HepG2 (cell line): Measurements from ENCODE around the gene NUBP2.

Source experiments
- EP300 ChIP-seq, 3 experiments: sonication (generic) in 1 of 3; formaldehyde crosslinking in 1 of 3; IDR thresholded peaks; 2 replicates each; pipeline versions ENCODE4 v1.5.1 to v1.6.1; 2011 to 2020; ENCODE audit warnings: low read depth in 2 of 3, low read length in 2 of 3, borderline replicate concordance in 1 of 3, improper control_type of control experiment in 1 of 3, mild to moderate bottlenecking in 1 of 3, missing genetic modification reagents in 1 of 3, moderate library complexity in 1 of 3
- MYC ChIP-seq: sonication (generic); formaldehyde crosslinking; IDR thresholded peaks from 2 replicates; pipeline ENCODE4 v1.9.0; 2021; ENCODE audit warnings: missing genetic modification reagents, borderline replicate concordance
- RFX1 ChIP-seq: fragments of 450-650 bp; IDR thresholded peaks from 2 replicates; pipeline ENCODE4 v1.6.1; 2017
- ZMYM4 ChIP-seq: sonication (generic); formaldehyde crosslinking; IDR thresholded peaks from 2 replicates; pipeline ENCODE4 v1.8.1; 2023; ENCODE audit warnings: mild to moderate bottlenecking, missing genetic modification reagents
- ZSCAN20 ChIP-seq: sonication (generic); formaldehyde crosslinking; IDR thresholded peaks from 2 replicates; pipeline ENCODE4 v1.4.0; 2020; ENCODE audit warnings: missing genetic modification reagents, mild to moderate bottlenecking, borderline replicate concordance
- TF ChIP-seq, protein P1 (sequence below): sonication (generic); formaldehyde crosslinking; IDR thresholded peaks from 2 replicates; pipeline ENCODE4 v1.5.0; 2020; ENCODE audit warnings: mild to moderate bottlenecking, missing genetic modification reagents, moderate library complexity
- TF ChIP-seq, protein P2 (sequence below): sonication (generic); formaldehyde crosslinking; IDR thresholded peaks from 2 replicates; pipeline ENCODE4 v1.5.1; 2020; ENCODE audit warnings: mild to moderate bottlenecking, missing genetic modification reagents

DNA sequence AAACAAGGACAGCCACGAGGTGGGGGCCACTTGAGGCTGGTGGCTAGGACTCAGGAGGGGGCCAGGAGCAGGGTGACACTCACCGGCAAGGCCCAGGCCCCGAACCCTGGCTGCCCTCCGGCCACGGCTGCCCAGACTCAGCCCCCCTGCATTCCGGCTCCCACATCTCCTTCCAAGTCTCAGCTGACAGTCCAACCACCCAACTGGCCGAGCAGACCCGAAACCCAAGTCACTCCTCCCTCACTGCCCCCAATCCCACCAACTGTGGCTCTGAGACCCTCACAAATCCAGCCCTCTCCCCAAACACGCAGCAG lies 34.5 kb downstream of the NUBP2 start:
- TF ChIP-seq MYC (CRISPR knock-in tag) (no peak), EP300 (IDR thresholded peaks at IDR 0.05; ENCODE audit: low read depth in 2 of 2, low read length in 2 of 2) (no peak), EP300 (CRISPR knock-in tag; IDR thresholded peaks at IDR 0.05; ENCODE audit: borderline replicate concordance) (no peak), ZSCAN20 (CRISPR knock-in tag) (no peak), ZMYM4 (CRISPR knock-in tag) (no peak), RFX1 (no peak)
- TF ChIP-seq, protein P1, sequence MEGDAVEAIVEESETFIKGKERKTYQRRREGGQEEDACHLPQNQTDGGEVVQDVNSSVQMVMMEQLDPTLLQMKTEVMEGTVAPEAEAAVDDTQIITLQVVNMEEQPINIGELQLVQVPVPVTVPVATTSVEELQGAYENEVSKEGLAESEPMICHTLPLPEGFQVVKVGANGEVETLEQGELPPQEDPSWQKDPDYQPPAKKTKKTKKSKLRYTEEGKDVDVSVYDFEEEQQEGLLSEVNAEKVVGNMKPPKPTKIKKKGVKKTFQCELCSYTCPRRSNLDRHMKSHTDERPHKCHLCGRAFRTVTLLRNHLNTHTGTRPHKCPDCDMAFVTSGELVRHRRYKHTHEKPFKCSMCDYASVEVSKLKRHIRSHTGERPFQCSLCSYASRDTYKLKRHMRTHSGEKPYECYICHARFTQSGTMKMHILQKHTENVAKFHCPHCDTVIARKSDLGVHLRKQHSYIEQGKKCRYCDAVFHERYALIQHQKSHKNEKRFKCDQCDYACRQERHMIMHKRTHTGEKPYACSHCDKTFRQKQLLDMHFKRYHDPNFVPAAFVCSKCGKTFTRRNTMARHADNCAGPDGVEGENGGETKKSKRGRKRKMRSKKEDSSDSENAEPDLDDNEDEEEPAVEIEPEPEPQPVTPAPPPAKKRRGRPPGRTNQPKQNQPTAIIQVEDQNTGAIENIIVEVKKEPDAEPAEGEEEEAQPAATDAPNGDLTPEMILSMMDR, result no peak
- TF ChIP-seq, protein P2, sequence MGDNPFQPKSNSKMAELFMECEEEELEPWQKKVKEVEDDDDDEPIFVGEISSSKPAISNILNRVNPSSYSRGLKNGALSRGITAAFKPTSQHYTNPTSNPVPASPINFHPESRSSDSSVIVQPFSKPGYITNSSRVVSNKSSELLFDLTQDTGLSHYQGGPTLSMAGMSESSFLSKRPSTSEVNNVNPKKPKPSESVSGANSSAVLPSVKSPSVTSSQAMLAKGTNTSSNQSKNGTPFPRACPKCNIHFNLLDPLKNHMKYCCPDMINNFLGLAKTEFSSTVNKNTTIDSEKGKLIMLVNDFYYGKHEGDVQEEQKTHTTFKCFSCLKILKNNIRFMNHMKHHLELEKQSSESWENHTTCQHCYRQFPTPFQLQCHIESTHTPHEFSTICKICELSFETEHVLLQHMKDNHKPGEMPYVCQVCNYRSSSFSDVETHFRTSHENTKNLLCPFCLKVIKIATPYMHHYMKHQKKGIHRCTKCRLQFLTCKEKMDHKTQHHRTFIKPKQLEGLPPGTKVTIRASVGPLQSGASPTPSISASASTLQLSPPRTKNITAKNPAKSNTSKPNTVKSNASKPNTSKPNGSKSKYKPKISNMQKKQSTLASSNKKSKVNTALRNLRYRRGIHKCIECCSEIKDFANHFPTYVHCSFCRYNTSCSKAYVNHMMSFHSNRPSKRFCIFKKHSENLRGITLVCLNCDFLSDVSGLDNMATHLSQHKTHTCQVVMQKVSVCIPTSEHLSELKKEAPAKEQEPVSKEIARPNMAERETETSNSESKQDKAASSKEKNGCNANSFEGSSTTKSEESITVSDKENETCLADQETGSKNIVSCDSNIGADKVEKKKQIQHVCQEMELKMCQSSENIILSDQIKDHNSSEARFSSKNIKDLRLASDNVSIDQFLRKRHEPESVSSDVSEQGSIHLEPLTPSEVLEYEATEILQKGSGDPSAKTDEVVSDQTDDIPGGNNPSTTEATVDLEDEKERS (CRISPR knock-in tag), result no peak
